Right atrium auricular region (tissue), 2 donors: ENCODE data around the gene MEGF6. TPM values are rescaled to one million over a fixed set of nuclear protein-coding genes. Genes with fewer than 3 reads are reported as not detected.

Experiments used
- DNase-seq: peaks from one replicate; pipeline ENCODE4 v3.0.0-alpha.2; 2019; ENCODE audit warnings: low spot score
- H3K27ac ChIP-seq, 2 donors: fragments of 200-600 bp; sonication (generic); 1 replicate in 1 of 2; 2 replicates in 1 of 2; pipeline ENCODE4 v1.5.1; 2016 to 2019
- H3K27me3 ChIP-seq, 2 donors: fragments of 200-600 bp; sonication (generic); one replicate each; pipeline versions ENCODE4 v1.5.1 to v1.6.0; 2017 to 2019
- H3K36me3 ChIP-seq: fragments of 200-600 bp; sonication (generic); one replicate; pipeline ENCODE4 v1.5.1; 2016
- H3K4me1 ChIP-seq, 2 donors: fragments of 200-600 bp; sonication (generic); one replicate each; pipeline versions ENCODE4 v1.5.1 to v1.6.0; 2017 to 2019
- H3K4me3 ChIP-seq, 2 donors: fragments of 200-600 bp; sonication (generic); 1 replicate in 1 of 2; 2 replicates in 1 of 2; pipeline ENCODE4 v1.5.1; 2017 to 2019; ENCODE audit warnings: mild to moderate bottlenecking in 1 of 2, moderate library complexity in 1 of 2
- H3K9me3 ChIP-seq, 2 donors: fragments of 200-600 bp; sonication (generic); one replicate each; pipeline ENCODE4 v1.5.1; 2019
- CTCF ChIP-seq, 2 donors: fragments of 200-600 bp; sonication (generic); IDR thresholded peaks; one replicate each; pipeline ENCODE4 v1.5.1; 2019; ENCODE audit warnings: antibody characterized with exemption in 2 of 2
- total RNA-seq, 2 donors: library from RNA; depleted of rRNA; stranded (reverse); fragments of >200 nt; gene quantifications; one replicate each; pipeline ENCODE4 v1.1.0, GENCODE V29; 2016

Gene MEGF6
- total RNA-seq, 2 donors from 2014 or later, result 14.9 to 32.6 TPM

GRCh38 chr1:3552176-3552575 is 59.1 kb downstream of the MEGF6 start:
- Histone ChIP-seq H3K4me3 (no peak overlapping the region), H3K27me3 (no peaks in the 10 kb centered on the region), H3K9me3 (no peaks in the 10 kb centered on the region), H3K36me3 (no peaks in the 10 kb centered on the region), H3K4me1 (peaks cover 0 to 18% of the 10 kb centered on the region in 2 donors), H3K27ac (no peak overlapping the region)
- no peak for TF ChIP-seq CTCF (IDR thresholded peaks at IDR 0.05)
- no peak for DNase-seq

GRCh38 chr1:3551711-3552110 is 59.6 kb downstream of the MEGF6 start:
- peaks cover 0 to 20% of the 10 kb centered on the region in 2 donors for H3K4me1 ChIP-seq
- no peak overlapping the region for H3K4me3 ChIP-seq
- H3K36me3 ChIP-seq, result no peaks in the 10 kb centered on the region
- TF ChIP-seq CTCF (IDR thresholded peaks at IDR 0.05), result no peak
- no peak overlapping the region for H3K27ac ChIP-seq
- no peaks in the 10 kb centered on the region for H3K27me3 ChIP-seq
- H3K9me3 ChIP-seq, result no peaks in the 10 kb centered on the region
- no peak for DNase-seq

- DNase-seq, result no peak
- peaks cover 0 to 21% of the 10 kb centered on the region in 2 donors for H3K4me1 ChIP-seq
- no peak overlapping the region for H3K4me3 ChIP-seq
- H3K27ac ChIP-seq, result no peak overlapping the region
- no peaks in the 10 kb centered on the region for H3K27me3 ChIP-seq
- no peaks in the 10 kb centered on the region for H3K9me3 ChIP-seq
- TF ChIP-seq CTCF (IDR thresholded peaks at IDR 0.05), result no peak
- no peaks in the 10 kb centered on the region for H3K36me3 ChIP-seq
These were observed 60.0 kb downstream of the MEGF6 start for GRCh38 chr1:3551290-3551678.

GRCh38 chr1:3550511-3551289 is 60.6 kb downstream of the MEGF6 start:
- H3K36me3 ChIP-seq, result no peaks in the 10 kb centered on the region
- peaks cover 0 to 27% of the 10 kb centered on the region in 2 donors for H3K4me1 ChIP-seq
- no peaks in the 10 kb centered on the region for H3K27me3 ChIP-seq
- TF ChIP-seq CTCF (IDR thresholded peaks at IDR 0.05), result no peak
- no peaks in the 10 kb centered on the region for H3K9me3 ChIP-seq
- no peak overlapping the region for H3K4me3 ChIP-seq
- no peak overlapping the region for H3K27ac ChIP-seq
- DNase-seq, result no peak

- Histone ChIP-seq H3K27ac (no peak overlapping the region), H3K9me3 (no peaks in the 10 kb centered on the region), H3K36me3 (no peaks in the 10 kb centered on the region), H3K27me3 (no peaks in the 10 kb centered on the region), H3K4me1 (peaks cover 0 to 33% of the 10 kb centered on the region in 2 donors), H3K4me3 (no peak overlapping the region)
- DNase-seq, result no peak
- no peak for TF ChIP-seq CTCF (IDR thresholded peaks at IDR 0.05)
These were observed 62.4 kb downstream of the MEGF6 start for GRCh38 chr1:3548895-3549294.
